NT2/D1 (cell line): Measurements from ENCODE around the gene EFHC1.

ENCODE experiments used
- YY1 ChIP-seq: IDR thresholded peaks from 2 replicates; pipeline ENCODE4 v1.6.1; 2011; ENCODE audit not compliant: insufficient read length, insufficient read depth
- ZNF274 ChIP-seq: IDR thresholded peaks from 2 replicates; pipeline ENCODE4 v1.6.1; 2011; ENCODE audit warnings: mild to moderate bottlenecking, low read depth, low read length

DNA sequence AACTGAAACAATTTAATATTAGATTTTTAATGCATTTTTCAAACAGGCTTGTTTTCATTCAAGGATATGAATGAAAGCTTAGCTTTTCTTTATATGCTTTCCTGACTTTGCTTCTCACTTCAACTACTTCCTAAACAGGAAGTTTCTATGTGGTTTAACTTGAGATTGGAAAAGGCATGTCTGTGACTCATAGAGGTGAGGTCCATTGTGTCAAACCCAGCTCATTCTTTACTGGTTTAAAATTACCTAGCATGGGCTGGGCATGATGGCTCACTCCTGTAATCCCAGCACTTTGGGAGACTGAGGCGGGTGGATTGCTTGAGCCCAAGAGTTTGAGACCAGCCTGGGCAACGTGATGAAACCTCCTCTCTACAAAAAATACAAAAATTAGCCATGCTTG is 34.4 kb downstream of the EFHC1 start:
- no peak for TF ChIP-seq ZNF274
- TF ChIP-seq YY1, result no peak
